Upper lobe of left lung (tissue), 6 donors: Measurements from ENCODE around the gene PXMP4. TPM values are rescaled to one million over a fixed set of nuclear protein-coding genes. Genes with fewer than 3 reads are reported as not detected.

Source experiments
- ATAC-seq, 2 donors: fragments of 200-7000 bp; cut with Tn5 transposase; one replicate each; pipeline ENCODE4 v1.9.1; 2022; ENCODE audit warnings: mild to moderate bottlenecking in 2 of 2, moderate library complexity in 2 of 2; ENCODE audit not compliant: low FRiP score in 2 of 2
- DNase-seq, 2 donors: peaks; one replicate each; pipeline ENCODE4 v3.0.0-alpha.2; 2019 to 2020
- H3K27ac ChIP-seq, 4 donors: fragments of 200-600 bp; sonication (generic); one replicate each; pipeline ENCODE4 v1.5.1; 2016 to 2019
- H3K27me3 ChIP-seq, 4 donors: fragments of 200-600 bp; sonication (generic); one replicate each; pipeline ENCODE4 v1.5.1; 2017 to 2019
- H3K36me3 ChIP-seq, 4 donors: fragments of 200-600 bp; sonication (generic); one replicate each; pipeline ENCODE4 v1.5.1; 2016 to 2019
- H3K4me1 ChIP-seq, 4 donors: fragments of 200-600 bp; sonication (generic); one replicate each; pipeline ENCODE4 v1.5.1; 2018 to 2019
- H3K4me3 ChIP-seq, 4 donors: fragments of 200-600 bp; sonication (generic); one replicate each; pipeline ENCODE4 v1.5.1; 2017 to 2019; ENCODE audit warnings: mild to moderate bottlenecking in 2 of 4, moderate library complexity in 1 of 4
- H3K9me3 ChIP-seq, 4 donors: fragments of 200-600 bp; sonication (generic); one replicate each; pipeline ENCODE4 v1.5.1; 2018 to 2019
- CTCF ChIP-seq, 6 experiments: fragments of 450-650 bp in 4 of 6; fragments of 200-600 bp in 2 of 6; sonication (generic) in 2 of 6; IDR thresholded peaks; one replicate each; pipeline ENCODE4 v1.5.1; 2016 to 2019; ENCODE audit warnings: antibody characterized with exemption in 6 of 6
- EP300 ChIP-seq, 4 donors: sonication (generic); formaldehyde crosslinking; IDR thresholded peaks; one replicate each; pipeline ENCODE4 v1.5.1; 2017; ENCODE audit warnings: antibody characterized with exemption in 4 of 4, control low read depth in 2 of 4
- POLR2A ChIP-seq, 4 donors: fragments of 450-650 bp; IDR thresholded peaks; one replicate each; pipeline ENCODE4 v1.5.1; 2016 to 2017; ENCODE audit warnings: antibody characterized with exemption in 4 of 4, mild to moderate bottlenecking in 2 of 4
- POLR2AphosphoS5 ChIP-seq, 2 donors: sonication (generic); formaldehyde crosslinking; IDR thresholded peaks; one replicate each; pipeline ENCODE4 v1.5.1; 2017; ENCODE audit warnings: antibody characterized with exemption in 2 of 2
- WGBS, 2 donors: methylation state at CpG; one replicate each; pipeline ENCODE4 v1.1.5; 2017 to 2018; 5-methylcytosine and 5-hydroxymethylcytosine counted together
- total RNA-seq, 6 donors: library from RNA; depleted of rRNA in 4 of 6; stranded (reverse); fragments of >200 nt in 4 of 6; gene quantifications; one replicate each; pipeline versions ENCODE4 v1.1.0 to v1.2.1, GENCODE V29; 2016 to 2021
- donor health status: DM: no; HTN: no; CAD: no; lungs with moderate emphysema.
- donor health status: DM: no; HTN: yes; CAD: no; lungs with severe emphysema.

The PXMP4 gene
- total RNA-seq, 6 donors from 2014 or later = 18.4 to 80.2 (median 29.8) TPM

GRCh38 chr20:33693741-33694638, 26.1 kb downstream of the PXMP4 start:
- WGBS, 2 donors = 72 to 76% methylated on average over 16 to 17 of the region's 17 CpGs
- peak overlapping the region; percentile 23 to 76 (median 58) for H3K27ac ChIP-seq
- no peaks in the 10 kb centered on the region for H3K36me3 ChIP-seq
- DNase-seq = peak; percentile 46 to 64
- no peak for TF ChIP-seq POLR2AphosphoS5 (IDR thresholded peaks at IDR 0.05)
- TF ChIP-seq CTCF (IDR thresholded peaks at IDR 0.05) = no peak
- TF ChIP-seq EP300 (IDR thresholded peaks at IDR 0.05) = no peak
- no peak for TF ChIP-seq POLR2A (IDR thresholded peaks at IDR 0.05)
- peak; percentile 78 to 83 for ATAC-seq
- no peak overlapping the region for H3K4me3 ChIP-seq
- H3K9me3 ChIP-seq = no peaks in the 10 kb centered on the region
- no peaks in the 10 kb centered on the region for H3K27me3 ChIP-seq
- peaks cover 3 to 19% (median 12%) of the 10 kb centered on the region in 4 donors for H3K4me1 ChIP-seq

GRCh38 chr20:33693289-33693688, 26.8 kb downstream of the PXMP4 start:
- Histone ChIP-seq H3K27ac (peak overlapping the region in 1 of 4 donors; percentile 23), H3K4me3 (no peak overlapping the region), H3K9me3 (no peaks in the 10 kb centered on the region), H3K4me1 (peaks cover 3 to 23% (median 12%) of the 10 kb centered on the region in 4 donors), H3K36me3 (no peaks in the 10 kb centered on the region), H3K27me3 (no peaks in the 10 kb centered on the region)
- TF ChIP-seq EP300 (IDR thresholded peaks at IDR 0.05) (no peak), POLR2AphosphoS5 (IDR thresholded peaks at IDR 0.05) (no peak), POLR2A (IDR thresholded peaks at IDR 0.05) (no peak), CTCF (IDR thresholded peaks at IDR 0.05) (no peak)
- 82 to 83% methylated on average over 5 of the region's 5 CpGs for WGBS, 2 donors
- ATAC-seq = no peak
- DNase-seq = no peak

GRCh38 chr20:33689973-33690372, 30.1 kb downstream of the PXMP4 start:
- Histone ChIP-seq H3K27me3 (no peaks in the 10 kb centered on the region), H3K9me3 (no peaks in the 10 kb centered on the region), H3K27ac (no peak overlapping the region), H3K36me3 (no peaks in the 10 kb centered on the region), H3K4me3 (no peak overlapping the region), H3K4me1 (peaks cover 20 to 41% (median 29%) of the 10 kb centered on the region in 4 donors)
- 49 to 58% methylated on average over 4 of the region's 4 CpGs for WGBS, 2 donors
- TF ChIP-seq POLR2A (IDR thresholded peaks at IDR 0.05) = no peak
- TF ChIP-seq CTCF (IDR thresholded peaks at IDR 0.05) = no peak
- no peak for TF ChIP-seq EP300 (IDR thresholded peaks at IDR 0.05)
- no peak for TF ChIP-seq POLR2AphosphoS5 (IDR thresholded peaks at IDR 0.05)
- DNase-seq (no peak), ATAC-seq (no peak)

- Histone ChIP-seq H3K4me1 (peaks cover 25 to 41% (median 32%) of the 10 kb centered on the region in 4 donors), H3K27ac (peak overlapping the region in 2 of 4 donors; percentile 53 to 56), H3K4me3 (no peak overlapping the region), H3K9me3 (no peaks in the 10 kb centered on the region), H3K36me3 (no peaks in the 10 kb centered on the region), H3K27me3 (no peaks in the 10 kb centered on the region)
- DNase-seq = no peak
- WGBS, 2 donors = 92 to 100% methylated on average over 1 of the region's 1 CpG
- no peak for ATAC-seq
- TF ChIP-seq POLR2AphosphoS5 (IDR thresholded peaks at IDR 0.05) = no peak
- TF ChIP-seq EP300 (IDR thresholded peaks at IDR 0.05) = no peak
- TF ChIP-seq POLR2A (IDR thresholded peaks at IDR 0.05) = no peak
- no peak for TF ChIP-seq CTCF (IDR thresholded peaks at IDR 0.05)
Measured at GRCh38 chr20:33689493-33689892, 30.6 kb downstream of the PXMP4 start.
